ENCODE results near the gene ZNF346. TPM values are rescaled to one million over a fixed set of nuclear protein-coding genes. Genes with fewer than 3 reads are reported as not detected.
"Not testable (repeated sequence)": the region's sequence is repeated elsewhere in the genome, so short reads cannot be mapped to it uniquely, and the experiment has no call there.

Gene ZNF346
- total RNA-seq, 6 donors from 2014 or later, result 9.3 to 31.4 (median 16.8) TPM

GRCh38 chr5:176985516-176985915 lies 37.0 kb upstream of the ZNF346 start:
- no peak for DNase-seq
- Histone ChIP-seq H3K4me3 (no peak overlapping the region), H3K27ac (no peak overlapping the region), H3K36me3 (peaks cover 0 to 22% (median 10%) of the 10 kb centered on the region in 4 donors), H3K27me3 (no peaks in the 10 kb centered on the region), H3K9me3 (no peaks in the 10 kb centered on the region), H3K4me1 (peaks cover 3 to 5% (median 4%) of the 10 kb centered on the region in 4 donors)
- no peak for TF ChIP-seq CTCF (IDR thresholded peaks at IDR 0.05)
- no peak for TF ChIP-seq POLR2AphosphoS5 (IDR thresholded peaks at IDR 0.05)
- no peak for TF ChIP-seq POLR2A (IDR thresholded peaks at IDR 0.05)
- no peak for TF ChIP-seq EP300 (IDR thresholded peaks at IDR 0.05)
- 71 to 76% methylated on average over 2 of the region's 2 CpGs for WGBS, 2 donors
- no peak for ATAC-seq (ENCODE audit: low FRiP score in 2 of 2)

GRCh38 chr5:176986280-176986679 lies 36.2 kb upstream of the ZNF346 start:
- TF ChIP-seq POLR2A (IDR thresholded peaks at IDR 0.05) (no peak), POLR2AphosphoS5 (IDR thresholded peaks at IDR 0.05) (no peak), CTCF (IDR thresholded peaks at IDR 0.05) (no peak), EP300 (IDR thresholded peaks at IDR 0.05) (no peak)
- no peak overlapping the region for H3K4me3 ChIP-seq
- ATAC-seq (ENCODE audit: low FRiP score in 2 of 2), result no peak

GRCh38 chr5:176987583-176987982 lies 34.9 kb upstream of the ZNF346 start:
- Histone ChIP-seq H3K4me3 (no peak overlapping the region), H3K36me3 (peaks cover 0 to 1% (median under 1%) of the 10 kb centered on the region in 4 donors), H3K27ac (no peak overlapping the region), H3K27me3 (no peaks in the 10 kb centered on the region), H3K9me3 (no peaks in the 10 kb centered on the region), H3K4me1 (peaks cover 3 to 5% (median 4%) of the 10 kb centered on the region in 4 donors)
- WGBS, 2 donors, result 82 to 86% methylated on average over 3 of the region's 3 CpGs
- DNase-seq (no peak), ATAC-seq (ENCODE audit: low FRiP score in 2 of 2) (no peak)
- no peak for TF ChIP-seq POLR2A (IDR thresholded peaks at IDR 0.05)
- TF ChIP-seq EP300 (IDR thresholded peaks at IDR 0.05), result no peak
- TF ChIP-seq CTCF (IDR thresholded peaks at IDR 0.05), result no peak
- TF ChIP-seq POLR2AphosphoS5 (IDR thresholded peaks at IDR 0.05), result no peak

More at GRCh38 chr5:176986280-176986679, 36.2 kb upstream of the ZNF346 start:
- peaks cover 3 to 5% (median 4%) of the 10 kb centered on the region in 4 donors for H3K4me1 ChIP-seq
- H3K36me3 ChIP-seq, result peaks cover 0 to 14% (median 5%) of the 10 kb centered on the region in 4 donors
- H3K9me3 ChIP-seq, result no peaks in the 10 kb centered on the region
- no peak overlapping the region for H3K27ac ChIP-seq
- 94 to 98% methylated on average over 2 of the region's 2 CpGs for WGBS, 2 donors
- no peak for DNase-seq
- H3K27me3 ChIP-seq, result no peaks in the 10 kb centered on the region

DNA sequence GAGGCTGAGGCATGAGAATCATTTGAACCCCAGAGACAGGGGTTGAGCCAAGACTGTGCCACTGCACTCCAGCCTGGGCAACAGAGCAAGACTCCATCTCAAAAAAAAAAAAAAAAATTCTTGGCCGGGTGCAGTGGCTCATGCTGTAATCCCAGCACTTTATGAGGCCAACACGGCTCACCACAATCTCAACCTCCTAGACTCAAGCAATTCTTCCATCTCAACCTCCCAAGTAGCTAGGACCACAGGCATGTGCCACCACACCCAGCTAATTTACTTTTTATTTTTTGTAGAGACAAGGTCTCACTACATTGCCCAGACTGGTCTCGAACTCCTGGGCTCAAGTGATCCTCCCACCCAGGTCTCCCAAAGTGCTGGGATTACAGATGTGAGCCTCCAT lies 29.4 kb upstream of the ZNF346 start:
- H3K36me3 ChIP-seq, result not testable (repeated sequence)

GRCh38 chr5:176994460-176995121 lies 27.9 kb upstream of the ZNF346 start:
- H3K36me3 ChIP-seq, result no peaks in the 10 kb centered on the region
- DNase-seq (peak in 1 of 2 donors; percentile 83), ATAC-seq (ENCODE audit: low FRiP score in 2 of 2) (peak; percentile 75 to 89)
- TF ChIP-seq EP300 (IDR thresholded peaks at IDR 0.05) (peak in 1 of 4 donors; percentile 66), POLR2A (IDR thresholded peaks at IDR 0.05) (no peak), POLR2AphosphoS5 (IDR thresholded peaks at IDR 0.05) (peak; percentile 55 to 56), CTCF (IDR thresholded peaks at IDR 0.05) (no peak)
- H3K9me3 ChIP-seq, result no peaks in the 10 kb centered on the region
- no peaks in the 10 kb centered on the region for H3K27me3 ChIP-seq
- peaks cover 12 to 36% (median 27%) of the 10 kb centered on the region in 4 donors for H3K4me1 ChIP-seq
- WGBS, 2 donors, result 64 to 66% methylated on average over 7 of the region's 7 CpGs
- no peak overlapping the region for H3K4me3 ChIP-seq
- H3K27ac ChIP-seq, result peak overlapping the region; percentile 72 to 82 (median 77)

More for the DNA sequence above, 29.4 kb upstream of the ZNF346 start:
- Histone ChIP-seq H3K4me1 (peaks cover 12 to 30% (median 23%) of the 10 kb centered on the region in 4 donors), H3K27ac (peak overlapping the region in 2 of 4 donors; percentile 23 to 76)
- not testable (repeated sequence) for H3K4me3 ChIP-seq; H3K9me3 ChIP-seq; H3K27me3 ChIP-seq; ATAC-seq (ENCODE audit: low FRiP score in 2 of 2); DNase-seq
- WGBS, 2 donors, result 85 to 92% methylated on average over 3 of the region's 3 CpGs

Measured in upper lobe of left lung (tissue), 6 donors.